GM21515 (cell line): Measurements from ENCODE around the gene F7.
"Not testable (repeated sequence)": the region's sequence is repeated elsewhere in the genome, so short reads cannot be mapped to it uniquely, and the experiment has no call there.

Experiments
- ATAC-seq: cut with Tn5 transposase; IDR thresholded peaks from one replicate; pipeline ENCODE4 v1.9.1; 2021; ENCODE audit not compliant: unreplicated experiment

Gene F7

GRCh38 chr13:113105032-113105920 is at the start of gene F7:
TSS of gene F7 (plus strand) at chr13:113105791. CDS start at chr13:113105842, 51 bp downstream.
- ATAC-seq: no peak

GRCh38 chr13:113057084-113057483 is 48.5 kb upstream of the F7 start:
- no peak for ATAC-seq

- ATAC-seq: not testable (repeated sequence)
Observed at GRCh38 chr13:113057559-113057958, 48.0 kb upstream of the F7 start.

GRCh38 chr13:113058129-113058987 is 47.2 kb upstream of the F7 start:
- no peak for ATAC-seq

DNA sequence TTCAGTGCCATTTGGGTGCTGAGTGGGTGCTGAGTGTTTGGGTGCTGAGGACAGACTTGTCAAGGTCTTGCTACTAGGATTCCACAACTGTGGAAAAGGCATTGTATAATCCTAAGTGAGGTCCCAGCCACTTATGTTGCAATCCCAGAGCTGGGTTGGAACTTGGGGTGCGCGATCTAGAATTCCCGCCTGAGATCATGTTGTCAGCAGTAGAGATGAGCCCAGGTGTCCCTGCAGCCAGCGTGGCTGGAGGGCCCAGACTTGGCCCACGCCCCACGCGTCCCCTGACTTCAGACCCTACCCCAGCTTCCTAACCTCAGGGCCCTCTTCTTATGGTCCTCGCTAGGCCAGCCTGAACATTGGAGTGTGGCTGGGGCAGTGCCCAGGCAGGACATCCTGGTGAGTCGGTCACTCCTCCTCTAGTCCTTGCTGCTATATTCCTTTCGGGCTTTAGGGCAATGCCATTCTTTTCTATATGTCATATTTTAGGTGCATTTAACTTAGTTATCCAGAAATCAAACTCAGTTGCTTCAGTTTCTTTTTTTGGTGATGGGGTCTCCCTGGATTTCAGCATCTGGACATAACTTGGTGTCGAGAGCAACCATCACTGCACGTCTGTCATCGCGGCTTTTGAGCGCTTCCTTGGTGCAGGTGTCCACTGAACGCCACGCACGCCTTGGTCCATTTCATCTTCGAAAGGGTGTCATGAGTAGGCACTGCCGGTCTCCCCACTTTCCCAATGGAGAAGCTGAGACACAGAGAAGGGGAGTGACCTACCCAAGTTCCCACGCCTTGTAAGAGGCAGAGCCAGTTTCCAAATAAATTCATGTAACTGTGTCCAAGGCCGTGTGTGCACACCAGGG is 46.4 kb upstream of the F7 start:
- ATAC-seq: no peak

- no peak for ATAC-seq
Observed at GRCh38 chr13:113059891-113060290, 45.7 kb upstream of the F7 start.

DNA sequence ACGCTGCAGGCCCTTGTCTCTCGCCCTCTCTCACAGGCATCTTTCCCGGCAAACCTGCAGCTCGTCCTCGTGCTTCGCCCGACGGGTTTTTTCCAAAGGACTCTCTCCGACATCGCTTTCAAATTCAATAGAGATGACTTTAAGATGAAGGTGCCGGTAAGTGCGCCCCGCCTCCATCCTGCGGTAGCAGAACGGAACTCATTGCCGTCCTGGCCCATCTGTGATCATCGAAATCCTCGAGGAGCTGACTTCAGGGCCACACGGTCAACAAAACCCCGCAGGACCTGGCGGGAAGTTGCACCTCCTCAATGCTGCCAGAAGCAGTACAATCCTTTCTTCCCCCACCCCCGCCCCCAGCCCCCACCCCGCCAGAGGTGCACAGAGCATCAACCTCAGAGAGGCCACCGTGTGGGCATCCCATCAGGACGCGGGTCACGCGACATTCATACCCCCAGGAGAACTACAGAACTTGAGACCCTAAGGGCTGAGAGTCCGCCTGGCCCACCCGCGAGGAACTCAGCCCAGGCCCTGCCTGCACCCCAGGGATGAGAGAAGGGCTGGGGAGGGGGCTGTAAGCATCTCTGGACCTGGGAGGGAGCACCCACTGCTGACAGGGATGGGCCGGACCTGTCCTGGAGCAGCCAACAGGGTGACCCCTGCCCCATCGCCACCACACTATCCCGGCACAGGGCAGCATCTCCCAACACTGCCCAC is 44.9 kb upstream of the F7 start:
- ATAC-seq: no peak

GRCh38 chr13:113061271-113061625 is 44.3 kb upstream of the F7 start:
- no peak for ATAC-seq

DNA sequence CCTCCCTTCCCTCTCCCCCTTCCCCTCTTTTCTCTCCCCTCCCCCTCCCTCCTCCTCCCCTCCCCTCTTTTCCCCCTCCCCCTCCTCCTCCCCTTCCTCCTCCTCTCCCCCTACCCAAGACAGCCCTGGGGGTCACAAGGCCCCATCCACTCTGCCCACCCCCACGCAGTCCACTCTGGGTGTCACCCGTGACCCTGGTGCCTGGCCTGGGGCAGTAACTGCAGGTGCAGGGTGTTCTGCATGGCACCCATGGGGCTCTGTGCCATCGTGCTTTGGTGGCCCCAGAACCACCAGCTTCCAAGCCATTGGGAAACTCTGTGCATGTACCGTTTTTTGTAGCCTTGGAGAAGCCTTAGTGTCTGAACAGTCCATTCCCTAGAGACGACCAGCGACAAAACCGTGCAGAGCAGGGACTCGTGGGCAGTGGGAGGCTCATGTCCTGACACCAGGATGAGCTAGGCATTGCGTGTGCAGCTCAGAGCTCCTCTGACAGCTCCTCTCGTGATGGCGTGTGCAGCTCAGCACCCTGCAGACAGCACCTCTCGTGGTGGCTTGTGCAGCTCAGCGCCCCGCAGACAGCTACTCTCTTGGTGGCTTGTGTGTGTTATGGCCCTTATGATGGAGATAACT is 43.7 kb upstream of the F7 start:
- no peak for ATAC-seq

- ATAC-seq: no peak
Observed at GRCh38 chr13:113062691-113063090, 42.9 kb upstream of the F7 start.

GRCh38 chr13:113063091-113063491 is 42.5 kb upstream of the F7 start:
- no peak for ATAC-seq

GRCh38 chr13:113064000-113064533 is 41.5 kb upstream of the F7 start:
- no peak for ATAC-seq

GRCh38 chr13:113064534-113065405 is 40.8 kb upstream of the F7 start:
- ATAC-seq: no peak

DNA sequence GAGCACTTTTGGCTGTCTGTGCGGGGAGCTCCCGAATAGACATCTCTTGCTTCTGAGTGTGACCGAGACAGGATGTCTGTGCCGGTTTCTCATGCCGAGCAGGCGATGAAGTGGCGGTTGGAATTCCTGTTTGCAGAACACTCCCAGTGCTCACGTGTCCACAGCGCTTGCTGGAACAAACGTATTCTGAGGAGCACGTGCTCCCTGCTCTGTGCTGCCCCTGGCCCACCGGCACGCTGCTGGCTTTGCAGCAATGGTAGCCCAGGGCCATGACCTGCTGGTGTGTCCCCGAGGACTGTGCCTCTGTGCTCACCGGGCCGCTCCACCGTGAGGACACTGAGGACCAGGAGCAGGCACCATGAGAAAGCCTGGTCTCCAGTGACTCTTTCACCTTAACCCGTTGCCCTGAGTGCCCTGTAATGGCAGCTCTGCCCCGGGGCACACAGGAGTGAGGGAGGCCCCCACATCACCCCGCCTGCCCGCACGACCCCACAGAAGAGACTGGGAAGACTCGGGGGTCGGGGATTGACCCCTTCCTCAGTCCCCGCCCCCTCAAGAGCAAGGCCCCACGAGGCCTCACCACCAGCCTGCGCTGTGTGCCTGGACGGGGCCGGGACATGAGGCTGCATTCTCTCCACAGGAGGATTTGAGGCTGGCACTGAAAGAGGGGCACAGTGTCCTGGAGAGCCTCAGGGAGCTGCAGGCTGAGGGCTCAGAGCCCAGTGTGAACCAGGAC is 40.0 kb upstream of the F7 start:
- ATAC-seq: no peak

- no peak for ATAC-seq
Observed at GRCh38 chr13:113066142-113066455, 39.5 kb upstream of the F7 start.

DNA sequence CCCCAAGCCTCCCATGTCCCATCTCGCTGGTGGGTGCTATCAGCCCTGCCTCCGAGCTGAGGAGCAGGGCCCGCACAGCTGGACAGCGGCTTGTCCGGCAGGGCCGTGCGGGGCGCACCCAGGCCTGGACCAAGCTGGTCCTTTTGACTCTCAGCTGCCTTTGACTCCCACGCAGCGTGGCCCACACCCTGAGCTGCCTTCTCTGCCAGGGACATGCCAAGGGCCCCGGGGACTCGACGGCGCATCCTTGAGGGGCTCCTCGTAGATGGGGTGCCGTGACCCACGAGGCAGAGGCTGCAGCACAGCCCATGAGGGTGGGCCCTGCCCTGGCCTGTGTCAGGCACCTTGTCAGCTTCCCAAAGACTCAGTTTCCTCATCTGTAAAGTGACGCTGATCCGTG is 38.8 kb upstream of the F7 start:
- no peak for ATAC-seq

- no peak for ATAC-seq
Observed at GRCh38 chr13:113069861-113070805, 35.5 kb upstream of the F7 start.
